SK-N-SH treated with all-trans-retinoic acid at 6 μM for 48 hours (cell line): ENCODE results near the gene SIAH2.

Experiments used
- ATAC-seq: fragments of 200-7000 bp; cut with Tn5 transposase; 3 replicates; pipeline ENCODE4 v1.9.1; 2020; ENCODE audit warnings: mild to moderate bottlenecking, moderate library complexity
- BACH2 ChIP-seq: fragments of 250-450 bp; sonication (Bioruptor Pico); IDR thresholded peaks from 2 replicates; pipeline ENCODE4 v1.9.0; 2021; ENCODE audit warnings: mild to moderate bottlenecking, borderline replicate concordance
- CREB5 ChIP-seq: fragments of 250-450 bp; sonication (Bioruptor Pico); IDR thresholded peaks from 2 replicates; pipeline ENCODE4 v1.5.1; 2020; ENCODE audit warnings: low read depth, mild to moderate bottlenecking, moderate library complexity
- CSDC2 ChIP-seq: fragments of 250-450 bp; sonication (Bioruptor Pico); IDR thresholded peaks from 2 replicates; pipeline ENCODE4 v1.5.0; 2020; ENCODE audit warnings: mild to moderate bottlenecking, moderate library complexity
- CSRNP3 ChIP-seq: fragments of 250-450 bp; sonication (Bioruptor Pico); IDR thresholded peaks from 2 replicates; pipeline ENCODE4 v1.5.1; 2021; ENCODE audit warnings: mild to moderate bottlenecking, moderate library complexity
- ESRRG ChIP-seq: fragments of 250-450 bp; sonication (Bioruptor Pico); IDR thresholded peaks from 2 replicates; pipeline ENCODE4 v1.6.1; 2021; ENCODE audit warnings: mild to moderate bottlenecking
- GLIS3 ChIP-seq: fragments of 250-450 bp; sonication (Bioruptor Pico); IDR thresholded peaks from 2 replicates; pipeline ENCODE4 v1.5.0; 2020; ENCODE audit warnings: mild to moderate bottlenecking, moderate library complexity
- ISL1 ChIP-seq: fragments of 250-450 bp; sonication (Bioruptor Pico); IDR thresholded peaks from 2 replicates; pipeline ENCODE4 v2.1.2; 2022; ENCODE audit warnings: mild to moderate bottlenecking, moderate library complexity
- OSR1 ChIP-seq: fragments of 250-450 bp; sonication (Bioruptor Pico); IDR thresholded peaks from 2 replicates; pipeline ENCODE4 v1.8.0; 2022; ENCODE audit warnings: moderate library complexity, mild to moderate bottlenecking, inconsistent platforms
- PATZ1 ChIP-seq: fragments of 250-450 bp; sonication (Bioruptor Pico); IDR thresholded peaks from 2 replicates; pipeline ENCODE4 v1.8.0; 2020; ENCODE audit warnings: mild to moderate bottlenecking, moderate library complexity, borderline replicate concordance
- POU6F1 ChIP-seq: fragments of 250-450 bp; sonication (Bioruptor Pico); IDR thresholded peaks from 2 replicates; pipeline ENCODE4 v1.8.0; 2021; ENCODE audit warnings: low read depth, mild to moderate bottlenecking, moderate library complexity, borderline replicate concordance
- PPARA ChIP-seq: fragments of 250-450 bp; sonication (Bioruptor Pico); IDR thresholded peaks from 2 replicates; pipeline ENCODE4 v1.5.0; 2020; ENCODE audit warnings: mild to moderate bottlenecking, borderline replicate concordance
- RARB ChIP-seq: fragments of 250-450 bp; sonication (Bioruptor Pico); IDR thresholded peaks from 2 replicates; pipeline ENCODE4 v1.8.0; 2021; ENCODE audit warnings: mild to moderate bottlenecking, moderate library complexity
- SNAI2 ChIP-seq: fragments of 250-450 bp; sonication (Bioruptor Pico); IDR thresholded peaks from 2 replicates; pipeline ENCODE4 v1.5.0; 2020; ENCODE audit warnings: mild to moderate bottlenecking, moderate library complexity
- TCF4 ChIP-seq: fragments of 250-450 bp; sonication (Bioruptor Pico); IDR thresholded peaks from 2 replicates; pipeline ENCODE4 v1.8.0; 2021; ENCODE audit warnings: mild to moderate bottlenecking, moderate library complexity, borderline replicate concordance
- TSHZ2 ChIP-seq: fragments of 250-450 bp; sonication (Bioruptor Pico); IDR thresholded peaks from 2 replicates; pipeline ENCODE4 v1.5.0; 2020; ENCODE audit warnings: mild to moderate bottlenecking, moderate library complexity
- ZC3H10 ChIP-seq: fragments of 250-450 bp; sonication (Bioruptor Pico); IDR thresholded peaks from 2 replicates; pipeline ENCODE4 v1.5.1; 2021; ENCODE audit warnings: mild to moderate bottlenecking, moderate library complexity
- ZFP3 ChIP-seq: fragments of 250-450 bp; sonication (Bioruptor Pico); IDR thresholded peaks from 2 replicates; pipeline ENCODE4 v1.5.0; 2020; ENCODE audit warnings: mild to moderate bottlenecking, moderate library complexity
- ZFP30 ChIP-seq: fragments of 450-650 bp; formaldehyde crosslinking; IDR thresholded peaks from 2 replicates; pipeline ENCODE4 v1.5.0; 2022; ENCODE audit warnings: mild to moderate bottlenecking, moderate library complexity
- ZNF565 ChIP-seq: fragments of 450-650 bp; formaldehyde crosslinking; conservative IDR thresholded peaks from 2 replicates; pipeline ENCODE4 v1.5.0; 2020; ENCODE audit warnings: low read depth, mild to moderate bottlenecking, moderate library complexity

SIAH2 gene

GRCh38 chr3:150740733-150741496 is 22.1 kb downstream of the SIAH2 start:
- ATAC-seq, result no peak
- TF ChIP-seq ZC3H10 (CRISPR knock-in tag) (no peak), ZNF565 (CRISPR knock-in tag) (no peak), TCF4 (CRISPR knock-in tag) (no peak), ZFP30 (no peak), ESRRG (CRISPR knock-in tag) (no peak), ZFP3 (CRISPR knock-in tag) (no peak), PPARA (CRISPR knock-in tag) (no peak), ISL1 (CRISPR knock-in tag) (no peak), SNAI2 (CRISPR knock-in tag) (no peak), OSR1 (CRISPR knock-in tag) (no peak), CSDC2 (CRISPR knock-in tag) (no peak)

GRCh38 chr3:150739877-150740645 is 22.9 kb downstream of the SIAH2 start:
- no peak for TF ChIP-seq PATZ1 (CRISPR knock-in tag)
- no peak for TF ChIP-seq PPARA (CRISPR knock-in tag)
- TF ChIP-seq CSDC2 (CRISPR knock-in tag), result no peak
- no peak for TF ChIP-seq ISL1 (CRISPR knock-in tag)
- TF ChIP-seq ZNF565 (CRISPR knock-in tag), result no peak
- no peak for TF ChIP-seq BACH2
- no peak for TF ChIP-seq GLIS3 (CRISPR knock-in tag)
- no peak for TF ChIP-seq CSRNP3 (CRISPR knock-in tag)
- TF ChIP-seq POU6F1, result no peak
- no peak for TF ChIP-seq TSHZ2 (CRISPR knock-in tag)
- no peak for TF ChIP-seq RARB (CRISPR knock-in tag)
- TF ChIP-seq CREB5 (CRISPR knock-in tag), result no peak
- no peak for ATAC-seq
